Skeletal muscle tissue (tissue), 4 donors: ENCODE measurements around the gene DNAJC18. TPM values are rescaled to one million over a fixed set of nuclear protein-coding genes. Genes with fewer than 3 reads are reported as not detected.

ENCODE experiments used
- H3K27ac ChIP-seq: one replicate; pipeline ENCODE4 v1.7.0; 2013; ENCODE audit warnings: mild to moderate bottlenecking, low read depth, low read length, inconsistent platforms
- H3K27me3 ChIP-seq, 3 donors: one replicate each; pipeline ENCODE4 v1.7.0; 2013; ENCODE audit warnings: low read length in 3 of 3; ENCODE audit not compliant: control insufficient read depth in 3 of 3, insufficient read depth in 3 of 3
- H3K36me3 ChIP-seq, 3 donors: one replicate each; pipeline ENCODE4 v1.7.0; 2013; ENCODE audit warnings: low read length in 3 of 3; ENCODE audit not compliant: control insufficient read depth in 3 of 3, insufficient read depth in 3 of 3
- H3K4me1 ChIP-seq, 3 donors: one replicate each; pipeline ENCODE4 v1.7.0; 2013; ENCODE audit warnings: low read length in 3 of 3, mild to moderate bottlenecking in 3 of 3; ENCODE audit not compliant: control insufficient read depth in 3 of 3, insufficient read depth in 3 of 3
- H3K4me3 ChIP-seq, 3 donors: one replicate each; pipeline ENCODE4 v1.7.0; 2013; ENCODE audit warnings: low read length in 3 of 3
- H3K9ac ChIP-seq, 3 donors: one replicate each; pipeline ENCODE4 v1.7.0; 2013; ENCODE audit warnings: low read length in 3 of 3, mild to moderate bottlenecking in 3 of 3, moderate library complexity in 2 of 3, low read depth in 1 of 3
- H3K9me3 ChIP-seq, 3 donors: one replicate each; pipeline ENCODE4 v1.7.0; 2013; ENCODE audit warnings: low read length in 3 of 3; ENCODE audit not compliant: control insufficient read depth in 3 of 3
- total RNA-seq: library from RNA; depleted of rRNA; stranded (reverse); fragments of >200 nt; gene quantifications from one replicate; pipeline ENCODE4 v1.2.3, GENCODE V29; 2014
- donor health status: Osteomylitis.

Gene DNAJC18
- total RNA-seq, 1 donor from 2014 or later, result 16.2 TPM

GRCh38 chr5:139475865-139476617 lies 36.7 kb upstream of the DNAJC18 start:
- Histone ChIP-seq H3K4me1 (peaks cover 21 to 43% (median 26%) of the 10 kb centered on the region in 3 donors), H3K27me3 (no peaks in the 10 kb centered on the region), H3K9ac (no peak overlapping the region), H3K9me3 (no peaks in the 10 kb centered on the region), H3K27ac (no peak overlapping the region), H3K36me3 (peaks cover 7 to 16% (median 7%) of the 10 kb centered on the region in 3 donors), H3K4me3 (no peak overlapping the region)

- peaks cover 7 to 16% (median 7%) of the 10 kb centered on the region in 3 donors for H3K36me3 ChIP-seq
- H3K4me1 ChIP-seq, result peaks cover 18 to 41% (median 21%) of the 10 kb centered on the region in 3 donors
- no peak overlapping the region for H3K4me3 ChIP-seq
- H3K9me3 ChIP-seq, result no peaks in the 10 kb centered on the region
- peak overlapping the region; percentile 52 for H3K27ac ChIP-seq
- H3K9ac ChIP-seq, result peak overlapping the region in 1 of 3 donors; percentile 25
- no peaks in the 10 kb centered on the region for H3K27me3 ChIP-seq
Measured at GRCh38 chr5:139474890-139475791, 35.8 kb upstream of the DNAJC18 start.

DNA sequence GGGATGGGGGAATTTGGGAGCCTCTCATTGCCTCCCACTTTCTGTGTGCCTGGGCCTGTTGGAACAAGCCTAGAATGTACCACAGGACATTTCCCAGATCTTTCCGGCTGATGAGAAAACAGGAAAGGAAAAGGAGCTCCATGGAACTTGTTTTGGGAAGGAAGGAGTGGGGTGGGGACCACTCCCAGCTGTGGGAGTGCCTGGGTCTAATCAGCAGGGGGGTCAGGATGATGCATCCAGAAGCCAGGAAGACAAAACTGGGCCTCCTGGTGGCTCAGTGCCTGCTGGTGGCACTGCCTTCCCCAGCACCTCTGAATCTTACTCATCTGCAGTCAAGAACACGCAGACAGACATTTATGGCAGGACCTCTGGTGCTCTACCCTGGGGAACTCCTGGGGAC lies 34.2 kb upstream of the DNAJC18 start:
- no peaks in the 10 kb centered on the region for H3K27me3 ChIP-seq
- peak overlapping the region in 1 of 3 donors; percentile 2 for H3K9ac ChIP-seq
- peaks cover 6 to 14% (median 7%) of the 10 kb centered on the region in 3 donors for H3K36me3 ChIP-seq
- H3K4me3 ChIP-seq, result no peak overlapping the region
- peaks cover 18 to 41% (median 21%) of the 10 kb centered on the region in 3 donors for H3K4me1 ChIP-seq
- no peaks in the 10 kb centered on the region for H3K9me3 ChIP-seq
- peak overlapping the region; percentile 60 for H3K27ac ChIP-seq

GRCh38 chr5:139473105-139473504 lies 33.8 kb upstream of the DNAJC18 start:
- Histone ChIP-seq H3K27ac (peak overlapping the region; percentile 60), H3K4me3 (no peak overlapping the region), H3K27me3 (no peaks in the 10 kb centered on the region), H3K36me3 (peaks cover 4 to 11% (median 7%) of the 10 kb centered on the region in 3 donors), H3K9me3 (no peaks in the 10 kb centered on the region), H3K4me1 (peaks cover 18 to 40% (median 24%) of the 10 kb centered on the region in 3 donors), H3K9ac (peak overlapping the region in 1 of 3 donors; percentile 8)

DNA sequence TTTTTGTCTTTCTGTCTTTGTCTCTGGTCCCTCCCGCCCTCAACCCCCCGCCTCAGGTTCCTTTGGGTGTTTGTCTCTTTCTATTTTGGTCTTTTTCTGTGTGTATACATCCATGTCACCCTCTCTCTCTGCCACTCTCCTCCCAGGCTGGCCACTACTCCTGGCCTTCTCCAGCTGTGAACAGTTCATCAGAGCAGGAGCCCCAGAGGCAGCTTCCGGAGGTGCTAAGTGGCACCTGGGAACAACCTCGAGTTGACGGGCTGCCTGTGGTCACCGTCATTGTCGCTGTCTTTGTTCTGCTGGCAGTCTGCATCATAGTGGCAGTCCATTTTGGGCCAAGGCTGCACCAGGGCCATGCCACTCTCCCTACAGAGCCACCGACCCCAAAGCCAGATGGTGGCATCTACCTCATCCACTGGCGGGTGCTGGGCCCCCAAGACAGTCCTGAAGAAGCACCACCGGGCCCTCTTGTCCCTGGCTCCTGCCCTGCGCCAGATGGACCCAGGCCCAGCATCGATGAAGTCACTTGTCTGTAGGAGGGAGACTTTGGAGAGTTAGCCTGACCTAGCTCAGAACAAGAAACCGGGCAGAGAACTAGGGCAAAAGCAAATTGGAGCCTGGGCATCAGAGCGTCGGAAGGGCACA lies 33.2 kb upstream of the DNAJC18 start:
- H3K4me1 ChIP-seq, result peaks cover 18 to 36% (median 24%) of the 10 kb centered on the region in 3 donors

DNA sequence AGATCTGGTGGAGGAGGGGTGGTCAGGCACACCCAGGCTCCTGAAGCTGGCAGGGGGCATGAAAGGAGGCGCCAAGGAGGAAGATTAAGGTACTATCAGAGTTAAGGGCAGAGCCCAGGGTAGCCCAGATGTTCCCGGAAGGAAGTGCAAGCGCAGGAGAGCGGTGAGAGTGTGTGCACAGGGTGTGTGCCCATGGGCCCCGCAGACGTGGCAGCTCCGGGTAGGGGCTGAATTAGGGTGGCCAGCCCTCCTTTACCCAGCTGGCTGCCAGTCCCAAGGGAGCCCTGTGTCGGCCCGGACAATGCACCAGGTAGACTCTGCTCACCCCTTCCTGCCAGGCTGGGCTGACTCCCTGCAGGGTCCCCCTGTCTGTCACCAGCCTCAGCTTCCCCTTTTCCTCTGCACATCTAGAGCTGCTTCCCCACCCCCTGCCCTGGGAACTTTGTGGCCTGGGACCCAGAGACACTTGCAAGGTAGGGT lies 31.5 kb upstream of the DNAJC18 start, which contains the start of gene SMIM33:
Gene SMIM33, plus strand, starts transcription at position 184 of the 480 bp plus-strand sequence. Its CDS starts 118 bp downstream, at position 302.
- Histone ChIP-seq H3K4me3 (no peak within 1 kb of the TSS), H3K9ac (no peak within 1 kb of the TSS)

More for the DNA sequence above, 33.2 kb upstream of the DNAJC18 start:
- H3K27me3 ChIP-seq, result no peaks in the 10 kb centered on the region
- peaks cover under 1 to 5% (median 2%) of the 10 kb centered on the region in 3 donors for H3K36me3 ChIP-seq
- H3K9ac ChIP-seq, result no peak overlapping the region
- no peaks in the 10 kb centered on the region for H3K9me3 ChIP-seq
- no peak overlapping the region for H3K4me3 ChIP-seq
- peak overlapping the region; percentile 60 for H3K27ac ChIP-seq

DNA sequence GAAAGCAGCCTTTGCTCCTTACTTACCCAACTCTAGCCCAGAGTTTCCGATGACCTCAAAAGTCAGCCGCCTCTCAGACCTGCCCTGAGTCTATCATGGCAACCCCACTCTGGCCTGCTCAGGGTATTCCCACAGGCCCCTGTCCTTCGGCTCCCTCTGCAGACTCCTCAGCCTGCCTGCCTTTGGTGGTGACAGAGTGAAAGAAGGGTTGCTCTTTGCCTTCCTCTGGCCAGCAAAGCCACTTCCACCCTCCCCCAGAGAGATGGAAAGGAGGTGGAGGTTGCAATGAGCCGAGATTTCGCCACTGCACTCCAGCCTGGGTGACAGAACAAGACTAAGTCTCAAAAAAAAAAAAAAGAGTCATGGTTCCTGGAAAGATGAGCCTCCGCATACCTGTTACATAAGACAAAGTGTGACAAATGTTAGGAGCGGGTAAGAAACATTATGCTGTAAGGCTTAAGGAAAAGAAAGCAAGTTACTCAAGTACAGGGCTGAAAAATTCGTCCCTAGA lies 29.2 kb upstream of the DNAJC18 start:
- Histone ChIP-seq H3K4me1 (peaks cover 5 to 11% (median 10%) of the 10 kb centered on the region in 3 donors), H3K9ac (no peak overlapping the region), H3K9me3 (no peaks in the 10 kb centered on the region), H3K27me3 (no peaks in the 10 kb centered on the region), H3K36me3 (no peaks in the 10 kb centered on the region), H3K27ac (no peak overlapping the region), H3K4me3 (no peak overlapping the region)

More for the DNA sequence above, 31.5 kb upstream of the DNAJC18 start, which contains the start of gene SMIM33:
- Histone ChIP-seq H3K27me3 (no peaks in the 10 kb centered on the region), H3K27ac (no peak within 1 kb of the TSS), H3K9me3 (no peaks in the 10 kb centered on the region), H3K4me1 (peaks cover 18 to 34% (median 24%) of the 10 kb centered on the region in 3 donors), H3K36me3 (no peaks in the 10 kb centered on the region)

GRCh38 chr5:139462586-139463276 lies 23.4 kb upstream of the DNAJC18 start, which contains the start of gene ECSCR:
TSS of gene ECSCR (minus strand) at chr5:139462743. CDS start at chr5:139462670, 73 bp downstream.
- Histone ChIP-seq H3K9me3 (no peaks in the 10 kb centered on the region), H3K4me3 (peak within 1 kb of the TSS; percentile 51 to 69 (median 60)), H3K9ac (peak within 1 kb of the TSS in 2 of 3 donors; percentile 58 to 65), H3K36me3 (peaks cover 0 to 2% (median 0%) of the 10 kb centered on the region in 3 donors), H3K4me1 (peaks cover 0 to 4% (median 0%) of the 10 kb centered on the region in 3 donors), H3K27me3 (no peaks in the 10 kb centered on the region), H3K27ac (peak within 1 kb of the TSS; percentile 80)
